Mesodermal cell (in vitro differentiated cells): ENCODE measurements around the gene IPO8.
A peak's percentile ranks its signal among the peaks of the same experiment; 100 is the strongest.

Source experiments
- H3K27ac ChIP-seq: 2 replicates; pipeline ENCODE4 v1.7.0; 2013; ENCODE audit warnings: mild to moderate bottlenecking, low read depth, low read length, moderate library complexity; ENCODE audit not compliant: severe bottlenecking
- H3K36me3 ChIP-seq: 2 replicates; pipeline ENCODE4 v1.7.1; 2013; ENCODE audit warnings: mild to moderate bottlenecking, low read length, moderate library complexity; ENCODE audit not compliant: control insufficient read depth, insufficient read depth
- H3K4me1 ChIP-seq: one replicate; pipeline ENCODE4 v1.7.1; 2013; ENCODE audit warnings: mild to moderate bottlenecking, low read length; ENCODE audit not compliant: insufficient read depth, control insufficient read depth, poor library complexity, severe bottlenecking
- H3K4me3 ChIP-seq: 2 replicates; pipeline ENCODE4 v1.7.0; 2013; ENCODE audit warnings: low read length, control low read depth, mild to moderate bottlenecking; ENCODE audit not compliant: insufficient read depth, poor library complexity, severe bottlenecking; ENCODE audit errors: extremely low read depth
- H3K9me3 ChIP-seq: 2 replicates; pipeline ENCODE4 v1.7.1; 2013; ENCODE audit warnings: mild to moderate bottlenecking, low read length, moderate library complexity; ENCODE audit not compliant: control insufficient read depth
- WGBS, 2 experiments: methylation state at CpG; one replicate each; pipeline ENCODE4 v1.1.5; 2013; ENCODE audit warnings: missing lambda C conversion rate in 2 of 2; ENCODE audit not compliant: insufficient coverage in 2 of 2; 5-methylcytosine and 5-hydroxymethylcytosine counted together

IPO8 gene

DNA sequence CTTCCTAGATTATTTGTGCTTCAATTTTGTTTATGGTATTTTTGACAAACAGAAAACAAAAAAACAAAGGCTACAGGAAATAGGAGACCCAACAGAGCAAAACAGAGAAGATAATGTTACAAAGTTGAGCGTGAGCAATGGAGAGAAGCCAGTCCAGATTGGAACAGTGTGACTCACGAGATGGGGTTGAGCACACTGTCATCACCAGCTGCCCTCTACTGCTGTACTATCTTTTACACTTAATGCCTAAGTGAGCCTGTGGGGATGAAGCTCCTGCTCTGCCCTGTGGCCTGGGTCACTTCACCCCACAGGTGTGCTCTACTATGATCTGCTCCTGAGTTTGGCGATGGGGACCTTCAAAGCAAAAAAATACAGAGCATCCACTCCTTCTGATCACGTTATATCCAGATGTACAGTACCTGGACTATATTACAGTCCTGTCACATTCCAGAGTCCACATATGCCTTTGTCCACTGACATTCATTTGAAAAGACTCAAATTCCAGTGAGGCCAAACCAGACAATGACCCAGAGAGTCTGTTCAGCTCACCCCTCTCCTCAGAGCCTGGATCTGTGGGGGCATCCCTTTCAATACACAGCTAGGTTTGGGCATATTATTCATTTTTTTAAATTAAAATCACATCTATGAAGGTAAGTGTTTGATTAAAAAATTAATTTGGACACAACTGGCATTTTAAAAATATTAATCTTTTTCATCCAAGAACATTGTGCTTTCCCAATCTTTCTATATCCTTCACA lies 4.4 kb downstream of the IPO8 start:
- WGBS, 2 experiments = 83 to 100% methylated on average over 3 to 4 of the region's 4 CpGs
- Histone ChIP-seq H3K9me3 (no peaks in the 10 kb centered on the region), H3K4me1 (peaks cover 3% of the 10 kb centered on the region), H3K27ac (peak overlapping the region; percentile 78), H3K36me3 (no peaks in the 10 kb centered on the region), H3K4me3 (no peak overlapping the region)

DNA sequence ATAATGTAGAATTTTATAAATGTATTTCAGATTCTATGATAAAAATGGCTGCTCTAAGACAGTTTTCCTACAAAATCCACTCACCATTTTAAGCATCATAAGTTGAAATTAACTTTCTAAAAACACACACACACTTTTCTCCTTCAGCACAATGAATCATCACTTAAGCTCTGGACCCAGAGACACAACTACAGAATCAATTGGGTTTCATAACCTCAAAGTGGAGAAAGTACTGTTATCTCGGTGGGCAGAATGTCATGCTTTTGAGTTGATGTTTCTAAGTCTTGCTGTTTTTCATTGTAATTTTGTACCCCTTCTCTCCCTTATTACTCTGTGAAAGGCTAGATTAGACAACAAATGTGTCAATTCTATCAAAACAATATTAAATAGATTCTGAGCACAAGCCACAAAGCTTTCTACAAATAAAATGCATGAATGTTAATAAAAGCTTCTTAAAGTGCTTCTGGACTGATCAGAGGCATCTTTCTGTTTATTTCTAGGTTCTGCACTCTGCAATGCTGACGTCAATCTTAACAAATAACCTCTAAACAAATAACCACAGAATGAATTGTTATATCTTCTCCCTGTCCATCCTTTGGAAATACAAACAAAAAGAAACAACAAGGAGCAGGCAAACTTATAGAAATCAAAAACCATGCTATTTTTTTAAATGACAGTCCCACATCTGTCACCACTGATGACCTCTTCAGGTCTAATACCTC lies 8.2 kb downstream of the IPO8 start:
- H3K4me3 ChIP-seq = no peak overlapping the region
- 71 to 75% methylated on average over 1 of the region's 2 CpGs for WGBS, 2 experiments
- H3K9me3 ChIP-seq = no peaks in the 10 kb centered on the region
- H3K27ac ChIP-seq = no peak overlapping the region
- H3K4me1 ChIP-seq = peaks cover 3% of the 10 kb centered on the region
- H3K36me3 ChIP-seq = peaks cover 3% of the 10 kb centered on the region

DNA sequence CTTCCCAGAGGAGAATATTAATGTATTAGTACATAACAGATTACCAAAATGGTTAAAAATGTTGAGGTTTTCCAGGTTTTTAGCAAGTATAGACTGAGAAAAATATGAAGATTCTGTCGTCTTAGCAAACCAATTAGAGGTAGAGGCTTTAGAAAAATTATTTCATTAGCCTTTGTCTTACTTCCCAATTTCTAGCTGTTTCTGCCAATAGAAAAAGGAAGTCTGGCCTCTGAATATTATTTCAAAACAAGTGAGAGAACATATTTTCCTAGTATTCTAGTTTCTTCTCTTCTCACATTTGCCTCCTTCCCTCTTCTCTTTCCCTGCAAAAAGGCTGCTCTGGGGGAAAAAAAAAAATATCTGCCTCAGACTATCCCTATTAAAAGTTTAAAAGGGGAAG lies 16.4 kb downstream of the IPO8 start:
- Histone ChIP-seq H3K4me1 (no peaks in the 10 kb centered on the region), H3K36me3 (peaks cover 48% of the 10 kb centered on the region), H3K4me3 (no peak overlapping the region), H3K27ac (no peak overlapping the region), H3K9me3 (no peaks in the 10 kb centered on the region)
- 100% methylated on average over 1 of the region's 1 CpG for WGBS, 2 experiments

DNA sequence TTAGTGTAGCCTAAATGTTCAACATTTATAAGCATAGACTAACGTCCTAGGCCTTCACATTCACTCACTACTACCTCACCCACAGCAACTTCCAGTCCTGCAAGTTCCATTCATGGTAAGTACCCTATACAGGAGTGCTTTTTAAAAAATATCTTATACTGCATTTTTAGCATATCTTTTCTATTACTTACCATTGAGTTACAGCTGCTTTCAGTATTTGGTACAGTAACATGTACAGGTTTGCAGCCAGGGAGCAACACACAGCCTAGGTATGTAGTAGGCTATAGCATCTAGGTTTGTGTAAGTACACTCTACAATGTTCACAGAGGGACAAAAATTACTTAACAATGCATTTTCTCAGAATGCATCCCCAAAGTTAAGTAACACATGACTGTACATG lies 17.4 kb downstream of the IPO8 start:
- WGBS, 2 experiments = no CpG with 5 or more reads among the region's 1 CpG
- Histone ChIP-seq H3K9me3 (no peaks in the 10 kb centered on the region), H3K4me1 (no peaks in the 10 kb centered on the region), H3K27ac (no peak overlapping the region), H3K4me3 (no peak overlapping the region), H3K36me3 (peaks cover 46% of the 10 kb centered on the region)

DNA sequence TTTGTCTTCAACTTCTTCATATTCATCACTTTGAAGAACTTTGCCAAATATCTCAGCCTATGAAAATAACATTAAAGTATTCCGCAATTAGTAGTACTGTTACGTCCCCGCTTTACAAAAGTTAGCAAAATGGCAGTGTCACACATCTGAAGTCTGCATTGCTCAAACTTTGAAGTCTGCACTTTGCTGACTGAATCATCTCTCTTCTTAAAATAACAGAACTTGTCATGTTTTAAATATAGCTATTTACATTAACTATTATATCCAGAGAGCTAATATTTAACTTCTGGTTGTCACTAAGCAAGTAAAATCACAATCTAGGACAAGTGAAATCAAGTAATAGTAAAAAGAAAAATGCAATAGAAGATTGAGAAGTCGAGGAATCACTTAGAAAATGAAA lies 34.5 kb downstream of the IPO8 start:
- WGBS, 2 experiments = 97 to 100% methylated on average over 3 of the region's 4 CpGs

DNA sequence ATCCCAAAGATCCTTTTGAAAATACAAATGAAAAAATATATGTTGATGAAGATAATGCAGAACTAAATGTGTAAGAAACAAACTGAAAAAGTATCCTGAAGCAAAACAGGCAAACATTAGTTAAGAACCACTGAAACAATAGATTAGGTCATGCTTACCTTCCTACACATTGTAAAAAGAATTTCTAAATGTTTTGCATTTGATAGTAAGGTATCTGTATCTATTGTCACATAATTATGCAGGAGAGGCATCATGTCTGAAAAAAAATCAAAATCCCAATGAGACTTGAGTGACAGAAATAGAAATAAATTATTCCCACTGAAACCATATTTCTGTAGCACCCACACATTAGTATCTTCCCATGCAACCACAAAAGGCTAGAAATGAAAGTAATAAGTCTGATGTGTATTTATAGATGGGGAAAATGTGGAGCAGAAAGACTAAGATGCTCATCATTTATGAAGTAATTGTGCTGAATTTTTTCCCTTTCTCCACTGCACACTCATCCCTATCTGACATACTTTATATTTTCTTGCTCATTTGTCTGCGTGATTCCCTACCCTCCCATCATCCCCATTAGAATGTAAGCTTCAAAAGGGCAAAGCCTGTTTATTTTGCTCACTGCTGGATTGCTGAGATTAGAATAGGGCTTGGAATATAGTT lies 43.5 kb downstream of the IPO8 start:
- no CpG with 5 or more reads among the region's 1 CpG for WGBS, 2 experiments
- no peaks in the 10 kb centered on the region for H3K9me3 ChIP-seq
- H3K36me3 ChIP-seq = peaks cover 14% of the 10 kb centered on the region
- no peak overlapping the region for H3K4me3 ChIP-seq
- no peaks in the 10 kb centered on the region for H3K4me1 ChIP-seq
- no peak overlapping the region for H3K27ac ChIP-seq

More for the DNA sequence above, 34.5 kb downstream of the IPO8 start:
- no peak overlapping the region for H3K4me3 ChIP-seq
- H3K36me3 ChIP-seq = peaks cover 37% of the 10 kb centered on the region
- H3K9me3 ChIP-seq = no peaks in the 10 kb centered on the region
- no peaks in the 10 kb centered on the region for H3K4me1 ChIP-seq
- H3K27ac ChIP-seq = no peak overlapping the region

DNA sequence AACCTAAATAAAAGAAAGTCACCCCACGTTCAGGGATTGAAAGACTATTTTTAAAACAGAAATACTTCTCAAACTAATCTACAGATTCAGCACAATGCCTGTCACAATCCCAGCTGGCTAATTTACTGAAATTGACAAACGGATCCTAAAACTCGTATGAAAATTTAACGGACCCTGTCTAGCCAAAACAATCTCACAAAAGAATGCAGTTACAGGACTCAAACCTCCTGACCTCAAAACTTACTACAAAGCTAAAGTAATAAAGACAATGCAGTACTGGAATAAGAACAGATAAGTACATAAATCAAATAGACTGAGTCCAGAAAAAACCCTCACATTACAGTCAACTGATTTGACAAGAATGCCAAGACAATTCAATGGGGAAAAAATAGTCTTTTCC lies 48.8 kb downstream of the IPO8 start:
- Histone ChIP-seq H3K4me3 (no peak overlapping the region), H3K27ac (no peak overlapping the region), H3K4me1 (no peaks in the 10 kb centered on the region), H3K36me3 (peaks cover 8% of the 10 kb centered on the region), H3K9me3 (no peaks in the 10 kb centered on the region)
- 60 to 86% methylated on average over 1 to 3 of the region's 4 CpGs for WGBS, 2 experiments

DNA sequence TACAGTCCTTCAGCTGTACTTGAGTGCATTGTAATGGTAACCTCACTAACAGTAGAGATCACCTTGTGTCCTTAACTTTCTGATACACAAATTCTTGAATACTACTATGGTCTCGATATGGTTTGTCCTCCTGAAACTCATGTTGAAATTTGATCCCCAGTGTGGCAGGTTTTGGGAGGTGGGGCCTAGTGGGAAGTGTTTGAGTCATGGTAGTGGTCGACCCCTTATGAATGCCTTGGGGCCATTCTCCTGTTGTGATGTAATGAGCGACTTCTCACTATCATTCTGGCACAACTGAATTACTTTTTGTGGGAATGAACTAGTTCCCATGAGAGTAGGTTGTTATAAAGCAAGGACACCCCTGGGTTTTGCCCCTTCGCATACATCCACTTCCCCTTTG lies 52.3 kb downstream of the IPO8 start:
- 80 to 100% methylated on average over 1 to 2 of the region's 4 CpGs for WGBS, 2 experiments
- H3K4me3 ChIP-seq = no peak overlapping the region
- H3K36me3 ChIP-seq = peaks cover 10% of the 10 kb centered on the region
- no peaks in the 10 kb centered on the region for H3K4me1 ChIP-seq
- H3K9me3 ChIP-seq = no peaks in the 10 kb centered on the region
- H3K27ac ChIP-seq = no peak overlapping the region

DNA sequence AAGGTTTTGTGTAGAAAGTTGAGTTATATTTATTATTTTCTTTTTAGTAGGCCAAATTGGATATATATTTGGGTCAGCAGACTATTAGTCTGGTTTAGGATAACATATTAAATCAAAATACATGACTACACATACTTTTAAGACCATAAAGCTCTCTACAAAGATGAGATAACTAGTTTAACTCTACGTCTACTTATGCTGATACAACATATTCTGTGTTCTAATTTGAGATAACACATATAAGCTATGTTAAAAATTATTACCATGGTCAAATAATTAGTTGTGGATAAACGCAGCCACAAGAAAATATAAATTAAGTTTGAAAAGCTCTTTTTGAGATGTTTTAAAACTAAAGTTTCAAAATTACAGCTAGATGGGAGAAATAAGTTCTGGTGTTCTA lies 55.3 kb downstream of the IPO8 start:
- no CpG with 5 or more reads among the region's 2 CpGs for WGBS, 2 experiments
- H3K4me1 ChIP-seq = no peaks in the 10 kb centered on the region
- no peak overlapping the region for H3K4me3 ChIP-seq
- H3K27ac ChIP-seq = no peak overlapping the region
- no peaks in the 10 kb centered on the region for H3K9me3 ChIP-seq
- peaks cover 20% of the 10 kb centered on the region for H3K36me3 ChIP-seq

DNA sequence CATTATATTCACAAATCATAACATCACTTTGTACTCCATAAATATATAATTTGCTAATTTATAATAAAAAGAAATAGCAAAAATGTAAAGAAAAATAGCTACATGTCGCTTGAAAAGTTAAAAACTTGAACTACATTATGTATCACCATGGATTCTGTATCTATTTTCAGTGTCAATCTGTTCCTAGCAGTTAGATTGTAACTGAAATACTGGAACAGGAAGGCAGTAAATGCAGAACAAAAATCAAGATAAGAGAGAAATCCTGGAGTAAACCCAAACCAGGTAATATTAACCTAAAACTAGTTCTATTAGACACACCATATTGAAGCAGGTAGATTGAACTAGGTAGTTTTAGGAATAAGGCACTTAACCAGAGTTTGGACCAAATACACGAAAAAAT lies 60.3 kb downstream of the IPO8 start:
- Histone ChIP-seq H3K27ac (no peak overlapping the region), H3K9me3 (no peaks in the 10 kb centered on the region), H3K36me3 (peaks cover 56% of the 10 kb centered on the region), H3K4me1 (no peaks in the 10 kb centered on the region), H3K4me3 (no peak overlapping the region)
- WGBS, 2 experiments = no CpG with 5 or more reads among the region's 2 CpGs

DNA sequence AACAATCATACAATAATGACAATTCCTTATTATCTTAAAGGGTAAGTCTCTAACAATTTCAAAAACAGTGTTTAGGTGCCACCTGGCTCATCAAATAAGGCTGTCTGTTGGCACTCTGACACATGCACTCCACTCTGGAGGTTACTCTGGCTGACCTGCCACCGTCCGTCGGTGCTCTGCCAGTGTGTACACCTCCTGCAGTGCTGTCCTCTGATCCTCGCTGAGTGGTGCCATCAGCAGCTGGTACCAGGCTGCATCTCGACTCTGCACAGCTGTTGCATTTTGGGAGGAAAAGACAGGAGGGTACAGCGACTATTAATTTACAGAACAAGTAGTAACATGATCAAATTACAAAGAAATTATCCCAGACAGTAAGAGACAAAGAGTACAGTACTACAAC lies 63.9 kb downstream of the IPO8 start:
- H3K27ac ChIP-seq = no peak overlapping the region
- no peaks in the 10 kb centered on the region for H3K4me1 ChIP-seq
- H3K36me3 ChIP-seq = peaks cover 61% of the 10 kb centered on the region
- no peaks in the 10 kb centered on the region for H3K9me3 ChIP-seq
- no peak overlapping the region for H3K4me3 ChIP-seq
- 90 to 97% methylated on average over 5 of the region's 6 CpGs for WGBS, 2 experiments
